ENCODE results near the gene SYNPO2.

- TF ChIP-seq CTCF (IDR thresholded peaks at IDR 0.05 in 4 of 5, conservative IDR thresholded peaks at IDR 0.05 in 1 of 5) (no peak), POLR2A (IDR thresholded peaks at IDR 0.05) (no peak)
Measured at GRCh38 chr4:118936406-118936805, 47.8 kb downstream of the SYNPO2 start.

Data from gastrocnemius medialis (tissue), 4 donors.